Endothelial cell of umbilical vein (primary cell): Measurements from ENCODE around the gene ROBO2.

ENCODE experiments used
- EZH2 ChIP-seq: IDR thresholded peaks from 2 replicates; pipeline ENCODE4 v1.6.1; 2012; ENCODE audit warnings: borderline replicate concordance, low read depth, mild to moderate bottlenecking, moderate library complexity, low read length, inconsistent platforms; ENCODE audit not compliant: severe bottlenecking
- FOS ChIP-seq: IDR thresholded peaks from 2 replicates; pipeline ENCODE4 v1.6.1; 2011; ENCODE audit warnings: mild to moderate bottlenecking, low read length, moderate library complexity, borderline replicate concordance; ENCODE audit not compliant: insufficient read depth
- MYC ChIP-seq: IDR thresholded peaks from one replicate; pipeline ENCODE4 v1.6.1; 2011; ENCODE audit warnings: mild to moderate bottlenecking, low read depth, low read length
- POLR2A ChIP-seq: IDR thresholded peaks from 2 replicates; pipeline ENCODE4 v1.6.1; 2012; ENCODE audit warnings: low read depth, mild to moderate bottlenecking, control low read depth, low read length
- POLR2AphosphoS5 ChIP-seq: IDR thresholded peaks from 2 replicates; pipeline ENCODE4 v1.6.1; 2012; ENCODE audit warnings: low read depth, mild to moderate bottlenecking, control low read depth, low read length, moderate library complexity; ENCODE audit not compliant: insufficient read depth
- TF ChIP-seq, protein P1 (sequence below), 2 donors: IDR thresholded peaks; 1 replicate in 1 of 2; 2 replicates in 1 of 2; pipeline ENCODE4 v1.5.1; 2011; ENCODE audit warnings: low read length in 2 of 2, mild to moderate bottlenecking in 2 of 2, moderate library complexity in 2 of 2, control low read depth in 1 of 2, inconsistent platforms in 1 of 2, low read depth in 1 of 2; ENCODE audit not compliant: insufficient read depth in 1 of 2; ENCODE audit errors: extremely low read depth in 1 of 2
- TF ChIP-seq, protein P2 (sequence below): IDR thresholded peaks from 2 replicates; pipeline ENCODE4 v1.6.1; 2011; ENCODE audit not compliant: insufficient read depth, insufficient read length

DNA sequence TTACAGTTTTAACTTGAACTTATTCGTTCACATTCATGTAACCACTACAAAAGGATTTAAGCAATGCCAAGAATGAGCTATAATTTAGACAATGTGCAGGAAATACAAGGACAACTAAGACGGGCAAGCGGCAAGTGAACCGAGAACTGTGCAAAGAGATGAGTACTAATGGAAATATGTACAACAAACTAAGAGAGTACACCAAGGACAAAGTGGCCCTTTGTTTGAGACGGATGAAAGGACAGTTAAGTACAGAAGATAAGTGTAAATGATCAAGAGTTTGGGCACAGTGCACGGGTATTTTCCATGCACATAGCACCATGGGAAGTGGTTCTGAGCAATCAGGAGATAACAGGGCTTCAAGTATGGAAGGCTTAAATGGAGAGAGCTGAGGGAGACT, 281.7 kb downstream of the ROBO2 start:
- TF ChIP-seq, protein P1, sequence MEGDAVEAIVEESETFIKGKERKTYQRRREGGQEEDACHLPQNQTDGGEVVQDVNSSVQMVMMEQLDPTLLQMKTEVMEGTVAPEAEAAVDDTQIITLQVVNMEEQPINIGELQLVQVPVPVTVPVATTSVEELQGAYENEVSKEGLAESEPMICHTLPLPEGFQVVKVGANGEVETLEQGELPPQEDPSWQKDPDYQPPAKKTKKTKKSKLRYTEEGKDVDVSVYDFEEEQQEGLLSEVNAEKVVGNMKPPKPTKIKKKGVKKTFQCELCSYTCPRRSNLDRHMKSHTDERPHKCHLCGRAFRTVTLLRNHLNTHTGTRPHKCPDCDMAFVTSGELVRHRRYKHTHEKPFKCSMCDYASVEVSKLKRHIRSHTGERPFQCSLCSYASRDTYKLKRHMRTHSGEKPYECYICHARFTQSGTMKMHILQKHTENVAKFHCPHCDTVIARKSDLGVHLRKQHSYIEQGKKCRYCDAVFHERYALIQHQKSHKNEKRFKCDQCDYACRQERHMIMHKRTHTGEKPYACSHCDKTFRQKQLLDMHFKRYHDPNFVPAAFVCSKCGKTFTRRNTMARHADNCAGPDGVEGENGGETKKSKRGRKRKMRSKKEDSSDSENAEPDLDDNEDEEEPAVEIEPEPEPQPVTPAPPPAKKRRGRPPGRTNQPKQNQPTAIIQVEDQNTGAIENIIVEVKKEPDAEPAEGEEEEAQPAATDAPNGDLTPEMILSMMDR (IDR thresholded peaks at IDR 0.05; ENCODE audit: extremely low read depth in 1 of 2, insufficient read depth in 1 of 2, low read depth in 1 of 2, low read length in 2 of 2), result no peak
- TF ChIP-seq POLR2AphosphoS5, result no peak
- TF ChIP-seq POLR2A, result no peak
- TF ChIP-seq, protein P2, sequence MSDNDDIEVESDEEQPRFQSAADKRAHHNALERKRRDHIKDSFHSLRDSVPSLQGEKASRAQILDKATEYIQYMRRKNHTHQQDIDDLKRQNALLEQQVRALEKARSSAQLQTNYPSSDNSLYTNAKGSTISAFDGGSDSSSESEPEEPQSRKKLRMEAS, result no peak
- TF ChIP-seq EZH2, result no peak
- TF ChIP-seq FOS, result no peak
- no peak for TF ChIP-seq MYC
